ENCODE measurements around the gene SLC10A3. TPM values are rescaled to one million over a fixed set of nuclear protein-coding genes. Genes with fewer than 3 reads are reported as not detected.
A peak's percentile ranks its signal among the peaks of the same experiment; 100 is the strongest.

SLC10A3 gene
- total and polyA plus RNA-seq, 2 donors from 2014 or later = 19.0 to 27.3 TPM

GRCh38 chrX:154458954-154459778 lies 31.3 kb downstream of the SLC10A3 start:
- DNase-seq = peak in 2 of 5 donors; percentile 33 to 46
- intact Hi-C loops (cut with DNase I) = no loop called here
- Histone ChIP-seq H3K4me3 (ENCODE audit: low read length in 3 of 3) (peak overlapping the region; percentile 10 to 36 (median 25)), H3K36me3 (ENCODE audit: control insufficient read depth in 2 of 3, insufficient read depth in 3 of 3, low read length in 3 of 3) (no peaks in the 10 kb centered on the region), H3K9me3 (ENCODE audit: control insufficient read depth in 2 of 3, insufficient read depth in 1 of 3, low read length in 3 of 3) (no peaks in the 10 kb centered on the region), H3K27ac (ENCODE audit: low read depth in 2 of 2, low read length in 2 of 2) (no peak overlapping the region), H3K4me1 (ENCODE audit: control insufficient read depth in 2 of 3, insufficient read depth in 2 of 3, low read depth in 1 of 3, low read length in 3 of 3) (no peaks in the 10 kb centered on the region), H3K9ac (ENCODE audit: low read length in 3 of 3) (no peak overlapping the region), H3K27me3 (ENCODE audit: control insufficient read depth, insufficient read depth, low read length) (no peaks in the 10 kb centered on the region)
- FAIRE-seq = no peak
- no peak for TF ChIP-seq CTCF (IDR thresholded peaks at IDR 0.05; ENCODE audit: borderline replicate concordance, extremely low read depth, insufficient read depth)

GRCh38 chrX:154458116-154458953 lies 32.1 kb downstream of the SLC10A3 start, which contains the start of gene PLXNA3:
TSS of gene PLXNA3 (plus strand) at chrX:154458281. CDS start at chrX:154460184, 1,903 bp downstream.
- Histone ChIP-seq H3K36me3 (ENCODE audit: control insufficient read depth in 2 of 3, insufficient read depth in 3 of 3, low read length in 3 of 3) (no peaks in the 10 kb centered on the region), H3K27ac (ENCODE audit: low read depth in 2 of 2, low read length in 2 of 2) (no peak within 1 kb of the TSS), H3K27me3 (ENCODE audit: control insufficient read depth, insufficient read depth, low read length) (no peaks in the 10 kb centered on the region), H3K9ac (ENCODE audit: low read length in 3 of 3) (no peak within 1 kb of the TSS), H3K4me1 (ENCODE audit: control insufficient read depth in 2 of 3, insufficient read depth in 2 of 3, low read depth in 1 of 3, low read length in 3 of 3) (no peaks in the 10 kb centered on the region), H3K9me3 (ENCODE audit: control insufficient read depth in 2 of 3, insufficient read depth in 1 of 3, low read length in 3 of 3) (no peaks in the 10 kb centered on the region), H3K4me3 (ENCODE audit: low read length in 3 of 3) (peak within 1 kb of the TSS; percentile 10 to 47 (median 36))
- intact Hi-C loops (cut with DNase I) = no loop called here
- no peak for TF ChIP-seq CTCF (IDR thresholded peaks at IDR 0.05; ENCODE audit: borderline replicate concordance, extremely low read depth, insufficient read depth)
- FAIRE-seq = no peak
- DNase-seq = peak in 2 of 5 donors; percentile 53 to 70

- Histone ChIP-seq H3K9ac (ENCODE audit: low read length in 3 of 3) (no peak overlapping the region), H3K27me3 (ENCODE audit: control insufficient read depth, insufficient read depth, low read length) (no peaks in the 10 kb centered on the region), H3K36me3 (ENCODE audit: control insufficient read depth in 2 of 3, insufficient read depth in 3 of 3, low read length in 3 of 3) (no peaks in the 10 kb centered on the region), H3K27ac (ENCODE audit: low read depth in 2 of 2, low read length in 2 of 2) (no peak overlapping the region), H3K4me1 (ENCODE audit: control insufficient read depth in 2 of 3, insufficient read depth in 2 of 3, low read depth in 1 of 3, low read length in 3 of 3) (no peaks in the 10 kb centered on the region), H3K4me3 (ENCODE audit: low read length in 3 of 3) (peak overlapping the region in 1 of 3 donors; percentile 47), H3K9me3 (ENCODE audit: control insufficient read depth in 2 of 3, insufficient read depth in 1 of 3, low read length in 3 of 3) (no peaks in the 10 kb centered on the region)
- no peak for TF ChIP-seq CTCF (IDR thresholded peaks at IDR 0.05; ENCODE audit: borderline replicate concordance, extremely low read depth, insufficient read depth)
- peak in 3 of 5 donors; percentile 33 to 59 (median 58) for DNase-seq
- intact Hi-C loops (cut with DNase I) = no loop called here
- no peak for FAIRE-seq
Observed at GRCh38 chrX:154457491-154458115, 32.8 kb downstream of the SLC10A3 start.
